ENCODE data around the gene MCF2L.

Gene MCF2L

GRCh38 chr13:112964971-112965492 is 4.0 kb upstream of the MCF2L start:
- DNase-seq (ENCODE audit: low read depth in 2 of 2): no peak

GRCh38 chr13:112965573-112966115 is 3.4 kb upstream of the MCF2L start:
- no peak for DNase-seq (ENCODE audit: low read depth in 2 of 2)

- no peak for DNase-seq (ENCODE audit: low read depth in 2 of 2)
Measured at GRCh38 chr13:112966776-112967175, 2.2 kb upstream of the MCF2L start.

GRCh38 chr13:112967686-112968379 is 1.2 kb upstream of the MCF2L start:
- DNase-seq (ENCODE audit: low read depth in 2 of 2): no peak

- peak; percentile 15 to 19 for DNase-seq (ENCODE audit: low read depth in 2 of 2)
Measured at GRCh38 chr13:112968380-112968909, 569 bp upstream of the MCF2L start.

- DNase-seq (ENCODE audit: low read depth in 2 of 2): no peak
Measured at GRCh38 chr13:112969692-112970338, 801 bp downstream of the MCF2L start.

GRCh38 chr13:112970552-112971287 is 1.7 kb downstream of the MCF2L start:
- no peak for DNase-seq (ENCODE audit: low read depth in 2 of 2)

- DNase-seq (ENCODE audit: low read depth in 2 of 2): no peak
Measured at GRCh38 chr13:112971288-112971643, 2.3 kb downstream of the MCF2L start.

- no peak for DNase-seq (ENCODE audit: low read depth in 2 of 2)
Measured at GRCh38 chr13:112972258-112972657, 3.2 kb downstream of the MCF2L start.

GRCh38 chr13:112972867-112973576 is 4.0 kb downstream of the MCF2L start:
- no peak for DNase-seq (ENCODE audit: low read depth in 2 of 2)

GRCh38 chr13:112973577-112973951 is 4.5 kb downstream of the MCF2L start:
- no peak for DNase-seq (ENCODE audit: low read depth in 2 of 2)

GRCh38 chr13:112974125-112974524 is 5.1 kb downstream of the MCF2L start:
- no peak for DNase-seq (ENCODE audit: low read depth in 2 of 2)

GRCh38 chr13:112974671-112975070 is 5.7 kb downstream of the MCF2L start:
- DNase-seq (ENCODE audit: low read depth in 2 of 2): no peak

- no peak for DNase-seq (ENCODE audit: low read depth in 2 of 2)
Measured at GRCh38 chr13:112975401-112975939, 6.5 kb downstream of the MCF2L start.

GRCh38 chr13:112976526-112976925 is 7.5 kb downstream of the MCF2L start:
- no peak for DNase-seq (ENCODE audit: low read depth in 2 of 2)

- DNase-seq (ENCODE audit: low read depth in 2 of 2): no peak
Measured at GRCh38 chr13:112977091-112977490, 8.1 kb downstream of the MCF2L start.

GRCh38 chr13:112977525-112977924 is 8.5 kb downstream of the MCF2L start:
- DNase-seq (ENCODE audit: low read depth in 2 of 2): no peak

- DNase-seq (ENCODE audit: low read depth in 2 of 2): no peak
Measured at GRCh38 chr13:112978561-112979405, 9.8 kb downstream of the MCF2L start.

GRCh38 chr13:112979406-112979902 is 10.4 kb downstream of the MCF2L start:
- DNase-seq (ENCODE audit: low read depth in 2 of 2): no peak

- DNase-seq (ENCODE audit: low read depth in 2 of 2): no peak
Measured at GRCh38 chr13:112980434-112980833, 11.4 kb downstream of the MCF2L start.
